H54 (cell line): Measurements from ENCODE around the gene C12orf50.
A peak's percentile ranks its signal among the peaks of the same experiment; 100 is the strongest.

Experiments
- DNase-seq: peaks from one replicate; pipeline ENCODE4 v3.0.0; 2011; ENCODE audit warnings: low spot score, mixed read lengths; ENCODE audit not compliant: insufficient read length
- FAIRE-seq: peaks from 3 replicates; lab custom pipeline; 2011; peaks lifted over from hg19 to GRCh38; lab: Jason Lieb, UNC
- POLR2A ChIP-seq: IDR thresholded peaks from 2 replicates; pipeline ENCODE4 v1.6.1; 2011; ENCODE audit warnings: low read depth, mild to moderate bottlenecking, low read length

C12orf50 gene

GRCh38 chr12:87953256-87953860 lies 75.8 kb downstream of the C12orf50 start:
- FAIRE-seq, result peak; percentile 92
- no peak for TF ChIP-seq POLR2A
- DNase-seq, result peak; percentile 12

- no peak for DNase-seq
- FAIRE-seq, result no peak
- no peak for TF ChIP-seq POLR2A
Measured at GRCh38 chr12:87952850-87953249, 76.4 kb downstream of the C12orf50 start.

GRCh38 chr12:87952223-87952622 lies 77.0 kb downstream of the C12orf50 start:
- DNase-seq, result no peak
- no peak for TF ChIP-seq POLR2A
- FAIRE-seq, result no peak

GRCh38 chr12:87943762-87944161 lies 85.4 kb downstream of the C12orf50 start:
- FAIRE-seq (no peak), DNase-seq (no peak)
- no peak for TF ChIP-seq POLR2A

- DNase-seq (no peak), FAIRE-seq (no peak)
- no peak for TF ChIP-seq POLR2A
Measured at GRCh38 chr12:87943023-87943422, 86.2 kb downstream of the C12orf50 start.

- no peak for DNase-seq
- FAIRE-seq, result no peak
- no peak for TF ChIP-seq POLR2A
Measured at GRCh38 chr12:87939182-87939581, 90.0 kb downstream of the C12orf50 start.

GRCh38 chr12:87935216-87935615 lies 94.0 kb downstream of the C12orf50 start:
- TF ChIP-seq POLR2A, result no peak
- FAIRE-seq, result no peak

GRCh38 chr12:87933991-87934390 lies 95.2 kb downstream of the C12orf50 start:
- no peak for FAIRE-seq
- no peak for DNase-seq
- TF ChIP-seq POLR2A, result no peak

More at GRCh38 chr12:87935216-87935615, 94.0 kb downstream of the C12orf50 start:
- no peak for DNase-seq

GRCh38 chr12:87931812-87932211 lies 97.4 kb downstream of the C12orf50 start:
- DNase-seq (no peak), FAIRE-seq (no peak)
- TF ChIP-seq POLR2A, result no peak

- no peak for TF ChIP-seq POLR2A
- DNase-seq (no peak), FAIRE-seq (no peak)
Measured at GRCh38 chr12:87930627-87931026, 98.6 kb downstream of the C12orf50 start.
